HT-29 (cell line): ENCODE measurements around the gene AKAP6. TPM values are rescaled to one million over a fixed set of nuclear protein-coding genes. Genes with fewer than 3 reads are reported as not detected.

Experiments
- DNase-seq: peaks from one replicate; pipeline ENCODE4 v3.0.0-alpha.2; 2015; ENCODE audit warnings: low spot score
- total RNA-seq: library from RNA; depleted of rRNA; stranded (reverse); fragments of >200 nt; shearing (Covaris generic); gene quantifications from 2 replicates; pipeline ENCODE4 v1.2.3, GENCODE V29; 2014; rRNA removed

The AKAP6 gene
- total RNA-seq = 0.50 and 1.3 TPM in 2 replicates

- DNase-seq = no peak
Measured at GRCh38 chr14:32329146-32329545, at the start of gene AKAP6. AKAP6 (plus strand) TSS chr14:32329298; CDS start chr14:32433494, 104,196 bp downstream.

GRCh38 chr14:32286602-32287001 is 42.5 kb upstream of the AKAP6 start:
- DNase-seq = no peak

GRCh38 chr14:32296366-32296765 is 32.7 kb upstream of the AKAP6 start:
- no peak for DNase-seq

GRCh38 chr14:32298346-32298745 is 30.8 kb upstream of the AKAP6 start:
- DNase-seq = no peak

GRCh38 chr14:32300136-32300535 is 29.0 kb upstream of the AKAP6 start:
- DNase-seq = no peak

- DNase-seq = no peak
Measured at GRCh38 chr14:32303865-32304264, 25.2 kb upstream of the AKAP6 start.

- DNase-seq = no peak
Measured at GRCh38 chr14:32304296-32304695, 24.8 kb upstream of the AKAP6 start.

GRCh38 chr14:32306549-32306948 is 22.5 kb upstream of the AKAP6 start:
- no peak for DNase-seq

- DNase-seq = peak; percentile 76
Measured at GRCh38 chr14:32307881-32308582, 21.1 kb upstream of the AKAP6 start.

- no peak for DNase-seq
Measured at GRCh38 chr14:32310876-32311275, 18.2 kb upstream of the AKAP6 start.

GRCh38 chr14:32311294-32312009 is 17.6 kb upstream of the AKAP6 start:
- DNase-seq = peak; percentile 61

- DNase-seq = no peak
Measured at GRCh38 chr14:32312010-32312331, 17.1 kb upstream of the AKAP6 start.

- DNase-seq = no peak
Measured at GRCh38 chr14:32313844-32314376, 15.2 kb upstream of the AKAP6 start.

- no peak for DNase-seq
Measured at GRCh38 chr14:32318087-32318795, 10.9 kb upstream of the AKAP6 start.

- peak; percentile 65 for DNase-seq
Measured at GRCh38 chr14:32319368-32320049, 9.6 kb upstream of the AKAP6 start.

GRCh38 chr14:32324601-32325000 is 4.5 kb upstream of the AKAP6 start:
- no peak for DNase-seq

GRCh38 chr14:32327255-32327961 is 1.7 kb upstream of the AKAP6 start:
- DNase-seq = no peak

- DNase-seq = no peak
Measured at GRCh38 chr14:32329690-32330285, 690 bp downstream of the AKAP6 start.

GRCh38 chr14:32330351-32331111 is 1.4 kb downstream of the AKAP6 start:
- DNase-seq = no peak

GRCh38 chr14:32331206-32331605 is 2.1 kb downstream of the AKAP6 start:
- DNase-seq = no peak
